Keratinocyte (primary cell): ENCODE results near the gene MLF2. TPM values are rescaled to one million over a fixed set of nuclear protein-coding genes. Genes with fewer than 3 reads are reported as not detected.
A peak's percentile ranks its signal among the peaks of the same experiment; 100 is the strongest.
"Not testable (repeated sequence)": the region's sequence is repeated elsewhere in the genome, so short reads cannot be mapped to it uniquely, and the experiment has no call there.

Source experiments
- DNase-seq: peaks from one replicate; pipeline ENCODE4 v3.0.0-alpha.2; 2011; ENCODE audit warnings: low read depth, missing footprints, low spot score
- FAIRE-seq: peaks from 2 replicates; lab custom pipeline; 2011; peaks lifted over from hg19 to GRCh38; lab: Jason Lieb, UNC
- H2AFZ ChIP-seq: 2 replicates; pipeline ENCODE4 v1.6.0; 2012; ENCODE audit warnings: low read length, control low read depth, inconsistent platforms; ENCODE audit not compliant: control insufficient read depth
- H3K27ac ChIP-seq: 2 replicates; pipeline ENCODE4 v1.5.1; 2011; ENCODE audit warnings: low read length; ENCODE audit not compliant: control insufficient read depth, insufficient read depth
- H3K27me3 ChIP-seq: 3 replicates; pipeline ENCODE4 v1.6.0; 2011; ENCODE audit warnings: low read length; ENCODE audit not compliant: control insufficient read depth, insufficient read depth; ENCODE audit errors: extremely low read depth
- H3K36me3 ChIP-seq, 2 experiments: 2 replicates in 1 of 2; 3 replicates in 1 of 2; pipeline ENCODE4 v1.5.1; 2011; ENCODE audit warnings: low read length in 2 of 2, mild to moderate bottlenecking in 1 of 2; ENCODE audit not compliant: control insufficient read depth in 2 of 2, insufficient read depth in 2 of 2; ENCODE audit errors: extremely low read depth in 1 of 2
- H3K4me1 ChIP-seq: 3 replicates; pipeline ENCODE4 v1.5.1; 2011; ENCODE audit warnings: low read length; ENCODE audit not compliant: control insufficient read depth, insufficient read depth; ENCODE audit errors: extremely low read depth
- H3K4me2 ChIP-seq: 3 replicates; pipeline ENCODE4 v1.6.0; 2011; ENCODE audit warnings: low read depth, low read length; ENCODE audit not compliant: control insufficient read depth, insufficient read depth; ENCODE audit errors: extremely low read depth
- H3K4me3 ChIP-seq, 3 experiments: fragments of 200-600 bp in 1 of 3; sonication (generic) in 1 of 3; 2 replicates in 2 of 3; 3 replicates in 1 of 3; pipeline ENCODE4 v1.5.1; 2011 to 2016; ENCODE audit warnings: low read length in 3 of 3, mild to moderate bottlenecking in 3 of 3, control low read depth in 2 of 3, inconsistent platforms in 1 of 3, low read depth in 1 of 3, mixed read lengths in 1 of 3, mixed run types in 1 of 3, moderate library complexity in 1 of 3; ENCODE audit not compliant: control insufficient read depth in 2 of 3, insufficient read depth in 2 of 3; ENCODE audit errors: extremely low read depth in 1 of 3
- H3K79me2 ChIP-seq: 2 replicates; pipeline ENCODE4 v1.6.0; 2012; ENCODE audit warnings: low read length; ENCODE audit not compliant: control insufficient read depth, insufficient read depth
- H3K9ac ChIP-seq: 3 replicates; pipeline ENCODE4 v1.6.0; 2011; ENCODE audit warnings: low read length; ENCODE audit not compliant: control insufficient read depth, insufficient read depth; ENCODE audit errors: extremely low read depth
- H3K9me1 ChIP-seq: 3 replicates; pipeline ENCODE4 v1.6.0; 2011; ENCODE audit warnings: low read length; ENCODE audit not compliant: control insufficient read depth, insufficient read depth; ENCODE audit errors: extremely low read depth
- H3K9me3 ChIP-seq: 2 replicates; pipeline ENCODE4 v1.5.1; 2012; ENCODE audit warnings: low read depth, low read length; ENCODE audit not compliant: control insufficient read depth
- H4K20me1 ChIP-seq: 3 replicates; pipeline ENCODE4 v1.6.0; 2011; ENCODE audit warnings: low read length; ENCODE audit not compliant: control insufficient read depth, insufficient read depth; ENCODE audit errors: extremely low read depth
- EZH2 ChIP-seq: IDR thresholded peaks from one replicate; pipeline ENCODE4 v1.6.1; 2012; ENCODE audit warnings: inconsistent platforms, mild to moderate bottlenecking, low read length, moderate library complexity
- dilution Hi-C: fragments of 300-500 bp; cut with MboI; formaldehyde crosslinking; loops from one replicate; pipeline ENCODE4 v1.7.0; 2020; ENCODE audit warnings: low sequenced_read_pairs; ENCODE audit not compliant: extremely low pct_ligation_motif_present
- polyA plus RNA-seq, 5 experiments: library from polyadenylated mRNA; depleted of rRNA in 3 of 5; stranded (reverse) in 3 of 5; stranded (forward) in 1 of 5; unstranded in 1 of 5; fragments of >200 nt; gene quantifications; 1 replicate in 1 of 5; 2 replicates in 3 of 5; 3 replicates in 1 of 5; pipeline versions ENCODE4 v1.2.1 to v1.2.3, GENCODE V29; 2011 to 2012; ENCODE audit warnings: missing spikeins in 2 of 5, low read depth in 1 of 5, low replicate concordance in 1 of 5
- TF ChIP-seq, protein P1 (sequence below), 3 experiments: IDR thresholded peaks in 1 of 3; conservative IDR thresholded peaks in 1 of 3; optimal IDR thresholded peaks in 1 of 3; 2 replicates in 2 of 3; 3 replicates in 1 of 3; pipeline versions ENCODE3 to v1.5.1; 2011; ENCODE audit warnings: low read length in 3 of 3, mild to moderate bottlenecking in 3 of 3, moderate library complexity in 2 of 3, control low read depth in 1 of 3, inconsistent platforms in 1 of 3; ENCODE audit not compliant: insufficient read depth in 2 of 3; ENCODE audit errors: extremely low read depth in 1 of 3

MLF2 gene
- polyA plus RNA-seq, 1 donor (not counting 4 experiments of a cell fraction or from before 2014, with no cell fraction given), result 317 TPM

DNA sequence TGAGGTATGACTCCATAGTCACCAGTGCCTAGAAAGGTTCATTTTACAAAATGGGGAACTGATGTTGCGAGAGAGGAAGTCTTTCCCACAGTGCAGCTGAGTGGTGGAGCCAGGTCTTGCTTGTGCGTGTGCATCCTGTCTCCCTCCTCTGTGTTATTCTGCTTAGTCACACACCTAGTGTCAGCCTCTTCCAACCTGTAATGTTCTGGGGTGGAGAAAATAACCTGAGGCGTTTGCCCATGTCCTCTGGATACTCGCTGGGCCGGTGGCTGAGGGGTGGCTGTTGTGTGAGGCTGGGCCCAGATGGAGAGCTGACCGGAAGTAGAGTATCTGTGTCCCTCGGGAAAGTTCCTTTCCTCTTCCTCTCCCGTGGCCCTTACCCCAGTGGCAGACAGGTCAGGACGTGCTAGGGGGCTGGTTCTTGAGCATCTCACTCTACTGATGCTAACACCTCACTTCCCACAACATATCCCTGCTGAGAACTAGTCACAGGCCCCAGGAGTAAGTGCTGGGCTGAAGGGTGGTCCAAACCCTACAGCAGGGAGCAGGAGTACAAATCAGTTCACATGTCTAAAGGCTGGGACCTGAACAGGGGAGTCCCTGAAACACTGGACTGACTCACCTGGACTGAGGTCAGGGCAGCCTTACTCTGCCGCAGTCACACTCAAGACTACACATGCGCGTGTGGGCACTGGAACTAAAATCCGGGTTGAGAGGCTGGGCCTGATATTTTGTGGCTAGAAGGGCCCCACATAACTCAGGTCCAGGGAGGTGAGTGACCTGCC, 7.0 kb downstream of the MLF2 start:
- Histone ChIP-seq H2AFZ (no peak overlapping the region), H3K4me2 (peak overlapping the region; percentile 34), H3K4me3 (no peak overlapping the region), H3K9me3 (no peaks in the 10 kb centered on the region), H4K20me1 (no peaks in the 10 kb centered on the region), H3K27me3 (no peaks in the 10 kb centered on the region), H3K36me3 (peaks cover 28 to 47% of the 10 kb centered on the region in 2 experiments), H3K9ac (peak overlapping the region; percentile 40), H3K4me1 (peaks cover 28% of the 10 kb centered on the region), H3K79me2 (peaks cover 12% of the 10 kb centered on the region), H3K27ac (peak overlapping the region; percentile 72), H3K9me1 (peaks cover 2% of the 10 kb centered on the region)
- dilution Hi-C loops, result no loop called here
- DNase-seq (no peak), FAIRE-seq (peak; percentile 95)
- TF ChIP-seq, protein P1, sequence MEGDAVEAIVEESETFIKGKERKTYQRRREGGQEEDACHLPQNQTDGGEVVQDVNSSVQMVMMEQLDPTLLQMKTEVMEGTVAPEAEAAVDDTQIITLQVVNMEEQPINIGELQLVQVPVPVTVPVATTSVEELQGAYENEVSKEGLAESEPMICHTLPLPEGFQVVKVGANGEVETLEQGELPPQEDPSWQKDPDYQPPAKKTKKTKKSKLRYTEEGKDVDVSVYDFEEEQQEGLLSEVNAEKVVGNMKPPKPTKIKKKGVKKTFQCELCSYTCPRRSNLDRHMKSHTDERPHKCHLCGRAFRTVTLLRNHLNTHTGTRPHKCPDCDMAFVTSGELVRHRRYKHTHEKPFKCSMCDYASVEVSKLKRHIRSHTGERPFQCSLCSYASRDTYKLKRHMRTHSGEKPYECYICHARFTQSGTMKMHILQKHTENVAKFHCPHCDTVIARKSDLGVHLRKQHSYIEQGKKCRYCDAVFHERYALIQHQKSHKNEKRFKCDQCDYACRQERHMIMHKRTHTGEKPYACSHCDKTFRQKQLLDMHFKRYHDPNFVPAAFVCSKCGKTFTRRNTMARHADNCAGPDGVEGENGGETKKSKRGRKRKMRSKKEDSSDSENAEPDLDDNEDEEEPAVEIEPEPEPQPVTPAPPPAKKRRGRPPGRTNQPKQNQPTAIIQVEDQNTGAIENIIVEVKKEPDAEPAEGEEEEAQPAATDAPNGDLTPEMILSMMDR (optimal IDR thresholded peaks at IDR 0.05 in 1 of 3, IDR thresholded peaks at IDR 0.05 in 1 of 3, conservative IDR thresholded peaks at IDR 0.05 in 1 of 3; ENCODE audit: extremely low read depth in 1 of 3, insufficient read depth in 2 of 3, low read length in 3 of 3), result peak in 1 of 3 experiments; percentile 10
- TF ChIP-seq EZH2, result no peak

DNA sequence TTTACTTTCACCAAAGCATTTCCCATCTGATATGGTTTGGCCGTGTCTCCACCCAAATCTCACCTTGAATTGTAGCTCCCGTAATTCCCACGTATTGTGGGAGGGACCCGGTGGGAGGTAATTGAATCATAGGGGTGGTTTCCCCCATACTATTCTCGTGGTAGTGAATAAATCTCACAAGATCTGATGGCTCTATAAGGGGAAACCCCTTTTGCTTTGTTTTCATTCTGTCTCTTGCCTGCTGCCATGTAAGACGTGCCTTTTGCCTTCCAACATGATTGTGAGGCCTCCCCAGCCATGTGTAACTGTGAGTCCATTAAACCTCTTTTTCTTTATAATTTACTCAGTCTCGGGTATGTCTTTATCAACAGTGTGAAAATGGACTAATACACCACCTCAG, 9.6 kb downstream of the MLF2 start:
- H3K79me2 ChIP-seq, dilution Hi-C loops, H3K4me3 ChIP-seq, H3K27me3 ChIP-seq, H3K9ac ChIP-seq, H3K27ac ChIP-seq, H3K9me1 ChIP-seq, H2AFZ ChIP-seq, H3K9me3 ChIP-seq, DNase-seq, H4K20me1 ChIP-seq, FAIRE-seq, H3K4me2 ChIP-seq: not testable (repeated sequence)
- H3K36me3 ChIP-seq, result peaks cover 15 to 25% of the 10 kb centered on the region in 2 experiments
- peaks cover 21% of the 10 kb centered on the region for H3K4me1 ChIP-seq
